ENCODE results near the gene ERO1B. TPM values are rescaled to one million over a fixed set of nuclear protein-coding genes. Genes with fewer than 3 reads are reported as not detected.

ERO1B gene
- total and polyA plus RNA-seq, 2 of the 13 experiments (the other 11 are each of a cell fraction or from before 2014, with no cell fraction given) = 1.6 to 2.1 TPM

DNA sequence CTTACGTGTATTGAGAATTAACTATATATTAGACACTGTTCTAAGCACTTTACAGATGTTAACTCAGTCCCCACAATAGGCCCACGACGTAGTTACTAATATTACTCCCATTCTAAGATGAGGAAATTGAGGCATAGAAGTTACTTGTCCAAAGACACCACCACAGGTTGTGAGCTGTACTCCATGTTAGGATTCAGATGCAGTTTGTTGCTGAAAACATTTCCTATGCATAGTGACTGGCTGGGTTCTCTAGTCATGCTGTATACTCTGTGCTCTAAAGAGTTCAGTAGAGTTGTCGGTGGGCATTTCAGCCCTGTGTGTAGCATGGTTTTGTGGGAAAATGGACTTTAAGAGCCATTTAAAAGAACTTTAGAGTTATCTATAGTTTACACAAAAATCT is 74.2 kb downstream of the ERO1B start:
- CTCF ChIA-PET (ENCODE audit: low intra/inter-chr PET ratio, low total read pairs) = no interaction called here
- POLR2A ChIA-PET = no interaction called here

More for the DNA sequence above, 74.2 kb downstream of the ERO1B start:
- H3K27ac ChIP-seq (ENCODE audit: extremely low read length, insufficient read depth, low read length) = no peak overlapping the region
- TF ChIP-seq KDM3A (CRISPR knock-in tag; IDR thresholded peaks at IDR 0.05; ENCODE audit: low read depth) (no peak), FOXK2 (IDR thresholded peaks at IDR 0.05) (no peak), HMG20A (CRISPR knock-in tag; IDR thresholded peaks at IDR 0.05; ENCODE audit: borderline replicate concordance) (no peak), GABPA (IDR thresholded peaks at IDR 0.05; ENCODE audit: low read depth, low read length) (no peak), GABPA (CRISPR knock-in tag; IDR thresholded peaks at IDR 0.05; ENCODE audit: low read depth) (no peak), ZNF646 (CRISPR knock-in tag; IDR thresholded peaks at IDR 0.05) (no peak), NCOA2 (CRISPR knock-in tag; IDR thresholded peaks at IDR 0.05) (no peak), ZUFSP (CRISPR knock-in tag; IDR thresholded peaks at IDR 0.05; ENCODE audit: borderline replicate concordance) (no peak), ZFX (CRISPR knock-in tag; IDR thresholded peaks at IDR 0.05; ENCODE audit: low read depth) (no peak), ZFP91 (CRISPR knock-in tag; IDR thresholded peaks at IDR 0.05; ENCODE audit: borderline replicate concordance) (no peak), ONECUT2 (CRISPR knock-in tag; IDR thresholded peaks at IDR 0.05) (no peak), RAD51 (IDR thresholded peaks at IDR 0.05; ENCODE audit: borderline replicate concordance) (no peak), TOPORS (CRISPR knock-in tag; IDR thresholded peaks at IDR 0.05) (no peak), GATAD1 (CRISPR knock-in tag; IDR thresholded peaks at IDR 0.05) (no peak), HNRNPH1 (optimal IDR thresholded peaks at IDR 0.05; ENCODE audit: low read depth, low read length) (no peak), ZNF468 (CRISPR knock-in tag; IDR thresholded peaks at IDR 0.05) (no peak), NCOA1 (CRISPR knock-in tag; IDR thresholded peaks at IDR 0.05) (no peak), ZNF772 (CRISPR knock-in tag; IDR thresholded peaks at IDR 0.05) (no peak), ZBTB42 (CRISPR knock-in tag; IDR thresholded peaks at IDR 0.05) (no peak)
- in situ Hi-C loops (cut with HindIII; ENCODE audit: extremely low pct_ligation_motif_present, low pct_unique_long_range_greater_than_20kb) (no loop called here), intact Hi-C loops (cut with micrococcal nuclease; ENCODE audit: unreplicated experiment) (no loop called here)
- H4K20me1 ChIP-seq (ENCODE audit: insufficient read depth, low read length) = no peaks in the 10 kb centered on the region
- ATAC-seq = no peak
- no peaks in the 10 kb centered on the region for H3K36me3 ChIP-seq (replicated peaks in 1 of 2; ENCODE audit: control insufficient read depth in 1 of 2, insufficient read depth in 2 of 2, low read length in 2 of 2)
- BruUV-seq (replicated peaks) = no TSS peak
- 0 out of 2 replicates have a peak, but pooled peaks cover 5% of the 10 kb centered on the region for H3K4me1 ChIP-seq (ENCODE audit: insufficient read depth, low read length)
- DNase-seq (ENCODE audit: low spot score) = no peak
- 86% methylated on average over 4 of the region's 4 CpGs for WGBS (ENCODE audit: low lambda C conversion rate)
- no peak overlapping the region for H3K4me3 ChIP-seq (replicated peaks in 1 of 3; ENCODE audit: insufficient read depth in 1 of 3, low read depth in 2 of 3, low read length in 3 of 3)
- no peak for FAIRE-seq
- H3K9me3 ChIP-seq (ENCODE audit: low read length) = no peaks in the 10 kb centered on the region
- H3K4me2 ChIP-seq (ENCODE audit: low read depth, low read length) = no peak overlapping the region
- no peaks in the 10 kb centered on the region for H3K79me2 ChIP-seq (ENCODE audit: insufficient read depth, low read length)
- no peak overlapping the region for H2AFZ ChIP-seq (ENCODE audit: low read length)
- H3K27me3 ChIP-seq (ENCODE audit: control insufficient read depth in 1 of 2, insufficient read depth in 2 of 2, low read length in 2 of 2) = no peaks in the 10 kb centered on the region
- H3K9ac ChIP-seq (ENCODE audit: insufficient read depth, low read depth, low read length) = no peak overlapping the region
